HepG2 (cell line): Measurements from ENCODE around the gene IFI27L2. TPM values are rescaled to one million over a fixed set of nuclear protein-coding genes. Genes with fewer than 3 reads are reported as not detected.

Source experiments
- AGO2 ChIP-seq: fragments of 200-400 bp; formaldehyde crosslinking; optimal IDR thresholded peaks from 2 replicates; pipeline ENCODE3; 2017; ENCODE audit warnings: mild to moderate bottlenecking, low read depth, low read length, moderate library complexity
- AKNA ChIP-seq: sonication (generic); formaldehyde crosslinking; IDR thresholded peaks from 2 replicates; pipeline ENCODE4 v1.4.0; 2020; ENCODE audit warnings: missing genetic modification reagents, borderline replicate concordance
- ARNT2 ChIP-seq: sonication (generic); formaldehyde crosslinking; IDR thresholded peaks from 2 replicates; pipeline ENCODE4 v1.8.0; 2022; ENCODE audit warnings: mild to moderate bottlenecking, low read depth, missing genetic modification reagents, moderate library complexity
- EZH2 ChIP-seq: conservative IDR thresholded peaks from 2 replicates; pipeline ENCODE4 v1.6.1; 2012; ENCODE audit warnings: mild to moderate bottlenecking, low read depth, low read length, moderate library complexity
- GABPB1 ChIP-seq: IDR thresholded peaks from 2 replicates; pipeline ENCODE4 v1.6.1; 2016; ENCODE audit warnings: mild to moderate bottlenecking, missing genetic modification reagents, moderate library complexity, missing compliant biosample characterization
- KLF6 ChIP-seq: IDR thresholded peaks from 2 replicates; pipeline ENCODE4 v1.8.0; 2016; ENCODE audit warnings: missing biosample characterization, missing genetic modification reagents
- LCORL ChIP-seq, 2 experiments: fragments of 450-650 bp in 1 of 2; sonication (generic) in 1 of 2; formaldehyde crosslinking in 1 of 2; IDR thresholded peaks; 2 replicates each; pipeline versions ENCODE4 v1.5.0 to v1.6.1; 2017 to 2020; ENCODE audit warnings: antibody characterized with exemption in 1 of 2, missing genetic modification reagents in 1 of 2
- NR2F1 ChIP-seq, 2 experiments: fragments of 450-650 bp in 1 of 2; formaldehyde crosslinking in 1 of 2; IDR thresholded peaks; 2 replicates each; pipeline versions ENCODE4 v1.5.0 to v1.6.1; 2016 to 2020; ENCODE audit warnings: mild to moderate bottlenecking in 1 of 2, missing compliant biosample characterization in 1 of 2, missing genetic modification reagents in 1 of 2, moderate library complexity in 1 of 2
- PHF21A ChIP-seq: sonication (generic); formaldehyde crosslinking; IDR thresholded peaks from 2 replicates; pipeline ENCODE4 v1.5.0; 2020; ENCODE audit warnings: mild to moderate bottlenecking, missing genetic modification reagents
- PHF5A ChIP-seq: IDR thresholded peaks from one replicate; pipeline ENCODE4 v1.6.1; 2018; ENCODE audit warnings: low read depth, missing genetic modification reagents; ENCODE audit not compliant: unreplicated experiment
- PITX1 ChIP-seq: sonication (generic); formaldehyde crosslinking; IDR thresholded peaks from 2 replicates; pipeline ENCODE4 v1.5.1; 2020; ENCODE audit warnings: mild to moderate bottlenecking, missing genetic modification reagents
- POLR2AphosphoS2 ChIP-seq: IDR thresholded peaks from 2 replicates; pipeline ENCODE4 v1.6.1; 2011; ENCODE audit warnings: low read depth, low read length, improper control_type of control experiment
- STAT6 ChIP-seq: sonication (generic); formaldehyde crosslinking; IDR thresholded peaks from 2 replicates; pipeline ENCODE4 v1.4.0; 2020; ENCODE audit warnings: missing genetic modification reagents, mild to moderate bottlenecking, borderline replicate concordance
- ZNF607 ChIP-seq: sonication (generic); formaldehyde crosslinking; IDR thresholded peaks from 2 replicates; pipeline ENCODE4 v1.5.1; 2020; ENCODE audit warnings: missing genetic modification reagents, mild to moderate bottlenecking, borderline replicate concordance
- ZNF652 ChIP-seq: IDR thresholded peaks from 2 replicates; pipeline ENCODE4 v1.6.1; 2016; ENCODE audit warnings: low read depth, borderline replicate concordance
- ZNF704 ChIP-seq: sonication (generic); formaldehyde crosslinking; IDR thresholded peaks from 2 replicates; pipeline ENCODE4 v1.8.1; 2023; ENCODE audit warnings: mild to moderate bottlenecking, inconsistent platforms, moderate library complexity, missing genetic modification reagents, borderline replicate concordance
- ZNF768 ChIP-seq: sonication (generic); formaldehyde crosslinking; IDR thresholded peaks from 2 replicates; pipeline ENCODE4 v1.4.0; 2020; ENCODE audit warnings: missing genetic modification reagents
- polyA plus RNA-seq, 8 experiments: library from polyadenylated mRNA; depleted of rRNA in 3 of 8; stranded (reverse) in 7 of 8; unstranded in 1 of 8; fragments of >200 nt; fragmentation: Illumina TruSeq in 4 of 8; extraction: Trizol in 4 of 8; gene quantifications; 2 replicates each; pipeline versions ENCODE4 v1.2.1 to v1.2.3, GENCODE V29; 2011 to 2016; ENCODE audit warnings: low read depth in 4 of 8, missing spikeins in 1 of 8, mixed read lengths in 1 of 8; ENCODE audit not compliant: insufficient read depth in 1 of 8
- total RNA-seq, 5 experiments: library from RNA; depleted of rRNA; stranded (reverse); fragments of >200 nt; fragmentation: Illumina TruSeq; extraction: Trizol; gene quantifications; 2 replicates each; pipeline ENCODE4 v1.2.3, GENCODE V29; 2016; ENCODE audit warnings: low read depth in 1 of 5

IFI27L2 gene
- total and polyA plus RNA-seq, 2 of the 13 experiments (the other 11 are each of a cell fraction or from before 2014, with no cell fraction given), result 4.3 to 4.8 TPM

- no peak for TF ChIP-seq NR2F1 (CRISPR knock-in tag; IDR thresholded peaks at IDR 0.05)
- no peak for TF ChIP-seq AKNA
- TF ChIP-seq PHF21A (CRISPR knock-in tag), result 0 out of 2 replicates have a peak, but pooled peaks have one; percentile 58
- TF ChIP-seq GABPB1 (CRISPR knock-in tag), result peak; percentile 97
- TF ChIP-seq ZNF768 (CRISPR knock-in tag), result 0 out of 2 replicates have a peak, but pooled peaks have one; percentile 46
- TF ChIP-seq ARNT2 (CRISPR knock-in tag), result peak; percentile 57; the same call in 1 of the 2 replicates
- TF ChIP-seq ZNF607 (CRISPR knock-in tag), result peak; percentile 56; the same call in 1 of the 2 replicates
- no peak for TF ChIP-seq POLR2AphosphoS2
- TF ChIP-seq STAT6 (CRISPR knock-in tag), result no peak
- 0 out of 2 replicates have a peak, but pooled peaks have one; percentile 21 for TF ChIP-seq KLF6 (CRISPR knock-in tag)
- TF ChIP-seq LCORL (IDR thresholded peaks at IDR 0.05), result no peak
- TF ChIP-seq LCORL (CRISPR knock-in tag; IDR thresholded peaks at IDR 0.05), result no peak
- no peak for TF ChIP-seq EZH2
- TF ChIP-seq ZNF704, result no peak
- peak; percentile 47; the same call in 1 of the 2 replicates for TF ChIP-seq PITX1 (CRISPR knock-in tag)
- peak; percentile 76 for TF ChIP-seq AGO2
- no peak for TF ChIP-seq ZNF652 (CRISPR knock-in tag)
- no peak for TF ChIP-seq PHF5A
Measured at GRCh38 chr14:94080621-94081385, 48.6 kb downstream of the IFI27L2 start, which contains the start of the genes DDX24 and IFI27L1 (continued).
